K562 (cell line): ENCODE results near the gene GCSH. TPM values are rescaled to one million over a fixed set of nuclear protein-coding genes. Genes with fewer than 3 reads are reported as not detected.
A peak's percentile ranks its signal among the peaks of the same experiment; 100 is the strongest.

Experiments
- C11orf30 ChIP-seq: fragments of 450-650 bp; IDR thresholded peaks from 2 replicates; pipeline ENCODE4 v1.6.1; 2016; ENCODE audit warnings: low read depth, mild to moderate bottlenecking
- ERF ChIP-seq: fragments of 450-650 bp; formaldehyde crosslinking; IDR thresholded peaks from 2 replicates; pipeline ENCODE4 v1.4.0; 2020; ENCODE audit warnings: mild to moderate bottlenecking, mixed read lengths
- ESRRA ChIP-seq: fragments of 450-650 bp; IDR thresholded peaks from 2 replicates; pipeline ENCODE4 v1.6.1; 2014; ENCODE audit warnings: low read depth, mild to moderate bottlenecking, moderate library complexity, borderline replicate concordance
- HCFC1 ChIP-seq: IDR thresholded peaks from 2 replicates; pipeline ENCODE4 v1.6.1; 2012; ENCODE audit warnings: low read depth, low read length, improper control_type of control experiment
- HINFP ChIP-seq: fragments of 450-650 bp; conservative IDR thresholded peaks from 2 replicates; pipeline ENCODE4 v1.6.1; 2016; ENCODE audit warnings: missing genetic modification characterization, low read depth, mild to moderate bottlenecking, control low read depth, missing compliant biosample characterization
- MAFG ChIP-seq: fragments of 450-650 bp; conservative IDR thresholded peaks from 2 replicates; pipeline ENCODE4 v1.6.1; 2016; ENCODE audit warnings: missing genetic modification characterization, missing compliant biosample characterization
- POLR3G ChIP-seq: IDR thresholded peaks from 2 replicates; pipeline ENCODE4 v1.6.1; 2011; ENCODE audit not compliant: insufficient read length, insufficient replicate concordance; ENCODE audit errors: extremely low read depth
- RBFOX2 ChIP-seq: fragments of 200-400 bp; formaldehyde crosslinking; IDR thresholded peaks from 2 replicates; pipeline ENCODE4 v1.6.1; 2017; ENCODE audit warnings: low read depth, mild to moderate bottlenecking, low read length, moderate library complexity
- TCF15 ChIP-seq: fragments of 250-450 bp; sonication (Bioruptor Pico); IDR thresholded peaks from 2 replicates; pipeline ENCODE4 v1.8.0; 2022; ENCODE audit warnings: moderate library complexity, mild to moderate bottlenecking, inconsistent platforms
- TEAD1 ChIP-seq, 2 experiments: fragments of 450-650 bp in 1 of 2; sonication (generic) in 1 of 2; formaldehyde crosslinking; IDR thresholded peaks; 2 replicates each; pipeline versions ENCODE4 v1.4.0 to v1.8.0; 2020 to 2022; ENCODE audit warnings: mild to moderate bottlenecking in 2 of 2, missing genetic modification reagents in 1 of 2
- THRAP3 ChIP-seq: fragments of 450-650 bp; IDR thresholded peaks from 2 replicates; pipeline ENCODE4 v1.6.1; 2016; ENCODE audit warnings: mild to moderate bottlenecking, inconsistent platforms, borderline replicate concordance
- ZBTB11 ChIP-seq, 3 experiments: fragments of 200-800 bp in 1 of 3; fragments of 250-450 bp in 1 of 3; fragments of 450-650 bp in 1 of 3; sonication (Bioruptor Pico) in 1 of 3; sonication (Bioruptor generic) in 1 of 3; formaldehyde crosslinking in 1 of 3; IDR thresholded peaks; 2 replicates each; pipeline versions ENCODE4 v1.6.1 to v1.8.0; 2016 to 2022; ENCODE audit warnings: mild to moderate bottlenecking in 2 of 3, missing genetic modification characterization in 2 of 3, missing compliant biosample characterization in 1 of 3, moderate library complexity in 1 of 3
- ZBTB43 ChIP-seq: sonication (generic); formaldehyde crosslinking; IDR thresholded peaks from 2 replicates; pipeline ENCODE4 v1.8.0; 2023; ENCODE audit warnings: mild to moderate bottlenecking, missing genetic modification reagents
- ZBTB49 ChIP-seq: sonication (generic); formaldehyde crosslinking; IDR thresholded peaks from 2 replicates; pipeline ENCODE4 v1.8.0; 2022; ENCODE audit warnings: missing genetic modification reagents, mild to moderate bottlenecking, borderline replicate concordance
- ZFP36 ChIP-seq: fragments of 150-350 bp; IDR thresholded peaks from 2 replicates; pipeline ENCODE4 v1.6.1; 2018; ENCODE audit warnings: low read length, low read depth; ENCODE audit not compliant: partially characterized antibody
- ZNF24 ChIP-seq: fragments of 450-650 bp; IDR thresholded peaks from 2 replicates; pipeline ENCODE4 v1.6.1; 2016
- ZNF830 ChIP-seq: fragments of 250-450 bp; sonication (Bioruptor Pico); IDR thresholded peaks from 2 replicates; pipeline ENCODE4 v1.5.0; 2021; ENCODE audit warnings: mild to moderate bottlenecking
- ZSCAN32 ChIP-seq: fragments of 450-650 bp; formaldehyde crosslinking; IDR thresholded peaks from 2 replicates; pipeline ENCODE4 v1.4.0; 2020; ENCODE audit warnings: mild to moderate bottlenecking, moderate library complexity
- polyA plus RNA-seq, 8 experiments: library from polyadenylated mRNA; depleted of rRNA in 4 of 8; stranded (reverse) in 5 of 8; unstranded in 3 of 8; fragments of >200 nt; fragmentation: Nextera tagmentation in 2 of 8; fragmentation: Illumina TruSeq in 1 of 8; extraction: Ambion mirVana in 2 of 8; extraction: Trizol in 1 of 8; gene quantifications; 2 replicates each; pipeline versions ENCODE4 v1.2.1 to v1.2.3, GENCODE V29; 2011 to 2014; ENCODE audit warnings: inconsistent platforms in 1 of 8, missing spikeins in 1 of 8
- total RNA-seq, 7 experiments: library from RNA; depleted of rRNA in 6 of 7; stranded (reverse); fragments of >200 nt in 6 of 7; fragmentation: Illumina TruSeq in 2 of 7; extraction: Trizol in 2 of 7; gene quantifications; 2 replicates each; pipeline versions ENCODE4 v1.2.1 to v1.2.3, GENCODE V29; 2011 to 2021; ENCODE audit warnings: low replicate concordance in 1 of 7

GCSH gene
- total and polyA plus RNA-seq, 9 of the 15 experiments (the other 6 are each of a cell fraction or from before 2014, with no cell fraction given): 35.0 to 121 (median 89.0) TPM

- TF ChIP-seq ESRRA: no peak
- TF ChIP-seq TCF15 (CRISPR knock-in tag): no peak
- TF ChIP-seq ZNF24: no peak
- TF ChIP-seq ZBTB49 (CRISPR knock-in tag): no peak
- peak; percentile 90 for TF ChIP-seq MAFG (tag)
- TF ChIP-seq THRAP3: 0 out of 2 replicates have a peak, but pooled peaks have one; percentile 34
- TF ChIP-seq ZSCAN32 (CRISPR knock-in tag): no peak
- peak; percentile 86 for TF ChIP-seq C11orf30
- TF ChIP-seq HCFC1: no peak
- no peak for TF ChIP-seq ZFP36
- no peak for TF ChIP-seq ZBTB43 (CRISPR knock-in tag)
- TF ChIP-seq ZBTB11 (CRISPR knock-in tag; IDR thresholded peaks at IDR 0.05): 0 out of 6 replicates have a peak, but pooled peaks of 1 of the 3 experiments have one; percentile 8
- TF ChIP-seq ERF (CRISPR knock-in tag): no peak
- TF ChIP-seq POLR3G: no peak
- 0 out of 2 replicates have a peak, but pooled peaks have one; percentile 19 for TF ChIP-seq RBFOX2
- no peak for TF ChIP-seq ZNF830 (CRISPR knock-in tag)
- no peak for TF ChIP-seq HINFP
- no peak for TF ChIP-seq TEAD1 (CRISPR knock-in tag; IDR thresholded peaks at IDR 0.05)
These were observed 1.4 kb downstream of the GCSH start (continued) for GRCh38 chr16:81094771-81095251.
